ENCODE data around the gene IL17RB.

The IL17RB gene

GRCh38 chr3:53837331-53837730 is 9.0 kb upstream of the IL17RB start:
- TF ChIP-seq CTCF (IDR thresholded peaks at IDR 0.05) = no peak
- no peak overlapping the region for H3K27ac ChIP-seq
- no peak for DNase-seq (ENCODE audit: low spot score)
- no peak overlapping the region for H3K4me3 ChIP-seq

GRCh38 chr3:53841296-53841695 is 5.1 kb upstream of the IL17RB start:
- no peak for DNase-seq (ENCODE audit: low spot score)
- no peak for TF ChIP-seq CTCF (IDR thresholded peaks at IDR 0.05)
- Histone ChIP-seq H3K27ac (no peak overlapping the region), H3K4me3 (no peak overlapping the region)

- Histone ChIP-seq H3K4me3 (no peak overlapping the region), H3K27ac (no peak overlapping the region)
- no peak for DNase-seq (ENCODE audit: low spot score)
- TF ChIP-seq CTCF (IDR thresholded peaks at IDR 0.05) = no peak
Observed at GRCh38 chr3:53842436-53843194, 3.8 kb upstream of the IL17RB start.

- H3K27ac ChIP-seq = no peak overlapping the region
- no peak for DNase-seq (ENCODE audit: low spot score)
- no peak overlapping the region for H3K4me3 ChIP-seq
- no peak for TF ChIP-seq CTCF (IDR thresholded peaks at IDR 0.05)
Observed at GRCh38 chr3:53843195-53844177, 2.9 kb upstream of the IL17RB start.

- no peak for TF ChIP-seq CTCF (IDR thresholded peaks at IDR 0.05)
- Histone ChIP-seq H3K4me3 (no peak overlapping the region), H3K27ac (no peak overlapping the region)
- DNase-seq (ENCODE audit: low spot score) = no peak
Observed at GRCh38 chr3:53844262-53845102, 1.9 kb upstream of the IL17RB start.

GRCh38 chr3:53845103-53845880 is 1.1 kb upstream of the IL17RB start:
- H3K4me3 ChIP-seq = peak overlapping the region; percentile 83
- TF ChIP-seq CTCF (IDR thresholded peaks at IDR 0.05) = no peak
- no peak for DNase-seq (ENCODE audit: low spot score)
- peak overlapping the region; percentile 3 to 34 for H3K27ac ChIP-seq

Data from coronary artery (tissue), 2 donors.